Sigmoid colon (tissue), 4 donors: ENCODE data around the gene SLC25A17.

Source experiments
- CTCF ChIP-seq, 4 experiments: fragments of 450-650 bp in 3 of 4; fragments of 200-600 bp in 1 of 4; IDR thresholded peaks; one replicate each; pipeline ENCODE4 v1.5.1; 2016 to 2019; ENCODE audit warnings: antibody characterized with exemption in 4 of 4, mild to moderate bottlenecking in 3 of 4, moderate library complexity in 2 of 4
- EP300 ChIP-seq, 4 donors: sonication (generic); formaldehyde crosslinking; IDR thresholded peaks; one replicate each; pipeline ENCODE4 v1.6.1; 2017; ENCODE audit warnings: antibody characterized with exemption in 4 of 4
- POLR2A ChIP-seq, 2 donors: fragments of 450-650 bp; IDR thresholded peaks; one replicate each; pipeline ENCODE4 v1.6.1; 2016; ENCODE audit warnings: antibody characterized with exemption in 2 of 2, mild to moderate bottlenecking in 2 of 2, moderate library complexity in 2 of 2
- POLR2AphosphoS5 ChIP-seq, 4 donors: sonication (generic); formaldehyde crosslinking; IDR thresholded peaks; one replicate each; pipeline ENCODE4 v1.6.1; 2017; ENCODE audit warnings: antibody characterized with exemption in 4 of 4

DNA sequence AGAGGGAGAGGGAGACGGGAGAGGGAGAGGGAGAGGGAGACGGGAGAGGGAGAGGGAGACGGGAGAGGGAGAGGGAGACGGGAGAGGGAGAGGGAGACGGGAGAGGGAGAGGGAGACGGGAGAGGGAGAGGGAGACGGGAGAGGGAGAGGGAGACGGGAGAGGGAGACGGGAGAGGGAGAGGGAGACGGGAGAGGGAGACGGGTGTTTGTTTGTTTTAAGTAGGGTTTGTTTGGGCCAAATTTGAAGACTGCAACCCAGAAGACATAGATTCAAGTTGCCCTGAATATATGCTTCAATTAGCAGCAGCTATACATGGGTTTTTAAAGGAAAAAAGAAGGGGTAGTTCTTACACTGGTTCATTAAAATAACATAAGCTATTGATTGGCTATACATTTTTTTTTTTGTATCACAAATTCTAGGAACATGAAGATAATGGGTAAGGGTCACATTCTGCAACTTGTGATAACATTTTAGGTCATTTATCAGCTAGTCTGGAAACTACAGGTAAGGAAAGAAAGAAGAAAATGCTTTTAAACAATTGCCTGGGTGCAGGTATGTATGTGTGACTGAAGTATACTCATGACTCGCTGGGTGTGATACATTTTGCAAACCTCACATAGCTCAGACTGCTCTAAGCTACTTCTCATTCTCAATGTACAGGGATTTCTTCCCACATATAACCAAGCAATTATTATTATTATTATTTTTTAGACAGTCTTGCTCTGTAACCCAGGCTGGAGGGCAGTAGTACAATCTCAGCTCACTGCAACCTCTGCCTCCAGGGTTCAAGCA, 72.5 kb downstream of the SLC25A17 start:
- TF ChIP-seq CTCF (IDR thresholded peaks at IDR 0.05), result no peak
- no peak for TF ChIP-seq POLR2AphosphoS5 (IDR thresholded peaks at IDR 0.05)
- no peak for TF ChIP-seq POLR2A (IDR thresholded peaks at IDR 0.05)
- no peak for TF ChIP-seq EP300 (IDR thresholded peaks at IDR 0.05)
